CD1c-positive myeloid dendritic cell (primary cell): ENCODE results near the gene DGCR2.
"Not testable (repeated sequence)": the region's sequence is repeated elsewhere in the genome, so short reads cannot be mapped to it uniquely, and the experiment has no call there.

Source experiments
- DNase-seq: peaks from one replicate; pipeline ENCODE4 v3.0.0-alpha.2; 2016; ENCODE audit errors: extremely low spot score

DGCR2 gene, protein sequence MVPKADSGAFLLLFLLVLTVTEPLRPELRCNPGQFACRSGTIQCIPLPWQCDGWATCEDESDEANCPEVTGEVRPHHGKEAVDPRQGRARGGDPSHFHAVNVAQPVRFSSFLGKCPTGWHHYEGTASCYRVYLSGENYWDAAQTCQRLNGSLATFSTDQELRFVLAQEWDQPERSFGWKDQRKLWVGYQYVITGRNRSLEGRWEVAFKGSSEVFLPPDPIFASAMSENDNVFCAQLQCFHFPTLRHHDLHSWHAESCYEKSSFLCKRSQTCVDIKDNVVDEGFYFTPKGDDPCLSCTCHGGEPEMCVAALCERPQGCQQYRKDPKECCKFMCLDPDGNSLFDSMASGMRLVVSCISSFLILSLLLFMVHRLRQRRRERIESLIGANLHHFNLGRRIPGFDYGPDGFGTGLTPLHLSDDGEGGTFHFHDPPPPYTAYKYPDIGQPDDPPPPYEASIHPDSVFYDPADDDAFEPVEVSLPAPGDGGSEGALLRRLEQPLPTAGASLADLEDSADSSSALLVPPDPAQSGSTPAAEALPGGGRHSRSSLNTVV

DNA sequence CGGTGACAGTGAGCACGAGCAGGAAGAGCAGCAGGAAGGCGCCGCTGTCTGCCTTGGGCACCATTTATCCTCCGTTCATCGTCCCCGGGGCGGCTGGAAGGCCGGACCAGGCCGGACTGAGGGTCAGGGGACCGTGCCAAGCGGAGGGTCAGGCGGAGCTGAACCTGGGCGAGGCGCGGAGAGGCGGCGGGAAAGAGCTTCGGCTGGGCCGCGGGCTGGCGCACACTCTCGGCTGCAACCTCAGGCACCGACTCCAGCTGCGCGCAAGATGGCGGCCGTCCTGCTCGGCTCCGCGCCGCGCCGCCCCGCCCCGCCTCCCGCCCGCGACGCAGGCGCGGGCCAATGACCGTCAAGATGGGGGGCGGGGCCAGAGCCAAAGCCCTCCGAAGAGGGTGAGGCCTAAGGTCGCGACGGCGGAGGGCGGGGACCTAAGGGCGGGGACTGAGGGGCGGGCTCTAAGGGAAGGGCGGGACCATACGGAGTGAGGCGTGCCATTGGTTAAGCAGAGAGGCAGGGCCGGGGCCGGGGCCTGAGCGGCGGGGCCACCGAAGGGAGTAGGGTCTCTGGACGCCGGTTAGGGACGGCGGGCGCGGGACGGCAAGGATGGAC lies at the start of gene DGCR2:
DGCR2 (minus strand) TSS at position 270 of the 609 bp plus-strand sequence; CDS start at position 64, 206 bp downstream.
- peak; percentile 99 for DNase-seq

DNA sequence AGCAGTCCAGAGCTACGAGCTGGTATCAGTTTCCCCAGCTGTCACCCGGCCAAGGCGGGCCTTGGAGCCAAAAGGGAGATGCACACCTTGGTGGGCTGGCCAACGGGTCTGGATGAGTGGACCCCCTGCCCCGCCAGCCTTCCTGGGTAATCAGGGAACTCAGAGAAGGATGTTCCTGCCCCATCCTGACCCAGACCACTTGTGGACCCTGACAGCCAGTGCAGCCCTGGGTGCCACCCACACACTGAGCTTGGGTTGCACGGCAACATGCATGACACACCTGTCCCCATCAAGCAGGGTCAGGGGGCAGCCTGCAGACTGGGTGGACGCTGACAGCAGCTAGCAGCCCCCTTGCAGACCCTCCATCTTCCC lies 47.7 kb upstream of the DGCR2 start:
- DNase-seq, result no peak

DNA sequence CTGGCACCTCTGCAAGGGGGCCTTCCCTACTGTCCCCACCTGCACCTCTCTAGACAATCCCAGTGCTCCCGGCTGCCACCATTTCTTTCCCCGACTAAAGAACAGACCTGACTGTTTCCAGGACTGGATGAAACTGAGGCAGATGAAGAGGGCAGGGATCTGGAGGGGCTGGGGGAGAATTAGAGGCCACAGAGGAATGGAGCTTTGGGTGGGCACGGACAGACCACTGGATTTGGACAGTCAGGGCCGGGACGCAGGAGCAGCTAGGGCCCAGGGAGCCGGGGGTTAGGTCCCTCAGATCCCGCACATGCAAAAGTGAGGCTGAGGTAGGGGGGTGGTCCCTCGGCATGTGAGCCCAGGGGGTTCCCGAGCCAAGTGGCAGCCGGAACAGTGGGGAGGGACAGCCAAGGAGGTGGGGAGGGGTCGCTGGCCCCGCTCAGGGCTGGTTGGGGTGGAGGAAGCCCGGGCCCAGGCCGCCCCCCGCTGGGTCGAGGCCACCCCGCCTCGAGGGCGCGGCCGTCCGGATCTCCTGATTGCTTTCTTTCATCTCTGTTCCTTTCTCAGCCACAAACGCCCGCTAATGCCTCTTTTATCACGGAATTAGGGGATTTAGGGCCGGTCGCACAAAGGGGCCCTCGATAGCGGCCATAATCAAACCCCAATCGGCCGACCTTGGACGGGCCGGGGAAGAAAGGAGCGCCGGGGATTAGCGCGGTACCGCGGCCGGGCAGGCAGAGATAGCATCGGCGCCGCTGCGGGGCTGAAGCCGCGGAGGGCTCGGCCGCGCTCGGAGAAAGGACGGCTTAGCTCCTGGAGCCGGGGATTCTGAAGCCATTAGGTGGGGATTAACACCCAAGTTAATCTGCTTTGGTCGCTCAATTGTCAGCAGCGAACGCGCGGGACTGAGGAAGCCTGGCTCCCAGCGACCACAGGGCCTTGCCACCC lies 47.1 kb upstream of the DGCR2 start:
- no peak for DNase-seq

DNA sequence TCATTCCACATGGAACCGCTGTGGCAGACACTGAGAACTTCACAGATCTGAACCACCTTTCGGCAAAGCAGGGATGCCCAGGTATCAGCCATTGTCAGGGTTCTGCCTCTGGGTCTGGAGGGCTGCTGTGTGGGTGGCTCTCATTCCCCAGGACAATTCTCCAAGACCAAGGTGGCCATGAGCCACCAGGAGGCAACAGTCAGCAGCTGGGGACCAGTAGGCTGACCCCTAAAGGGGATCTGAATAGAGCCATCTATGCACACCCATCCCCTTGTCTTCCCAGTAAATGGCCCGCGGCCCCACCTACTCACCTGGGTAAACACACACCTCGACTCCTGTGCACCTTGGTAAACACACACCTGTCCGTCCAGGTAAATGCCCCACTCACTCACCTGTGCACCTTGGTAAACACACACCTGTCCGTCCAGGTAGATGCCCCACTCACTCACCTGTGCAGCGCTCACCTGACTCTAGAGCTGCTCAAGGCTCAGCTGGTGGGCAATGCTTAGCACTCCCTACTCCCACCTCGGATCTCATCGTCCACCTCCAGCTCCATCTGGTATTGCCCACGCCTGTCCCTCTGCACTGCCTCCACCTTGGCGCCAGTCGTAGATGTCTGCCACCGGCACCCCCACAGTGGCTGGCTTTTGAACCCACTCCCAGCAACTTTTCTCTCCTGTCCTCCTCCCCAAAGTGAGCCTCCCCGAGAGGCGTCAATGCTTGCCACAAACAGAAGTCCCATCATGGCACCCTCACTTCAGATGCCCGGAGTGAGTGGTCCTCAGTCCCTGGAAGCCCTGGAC lies 46.1 kb upstream of the DGCR2 start:
- no peak for DNase-seq

DNA sequence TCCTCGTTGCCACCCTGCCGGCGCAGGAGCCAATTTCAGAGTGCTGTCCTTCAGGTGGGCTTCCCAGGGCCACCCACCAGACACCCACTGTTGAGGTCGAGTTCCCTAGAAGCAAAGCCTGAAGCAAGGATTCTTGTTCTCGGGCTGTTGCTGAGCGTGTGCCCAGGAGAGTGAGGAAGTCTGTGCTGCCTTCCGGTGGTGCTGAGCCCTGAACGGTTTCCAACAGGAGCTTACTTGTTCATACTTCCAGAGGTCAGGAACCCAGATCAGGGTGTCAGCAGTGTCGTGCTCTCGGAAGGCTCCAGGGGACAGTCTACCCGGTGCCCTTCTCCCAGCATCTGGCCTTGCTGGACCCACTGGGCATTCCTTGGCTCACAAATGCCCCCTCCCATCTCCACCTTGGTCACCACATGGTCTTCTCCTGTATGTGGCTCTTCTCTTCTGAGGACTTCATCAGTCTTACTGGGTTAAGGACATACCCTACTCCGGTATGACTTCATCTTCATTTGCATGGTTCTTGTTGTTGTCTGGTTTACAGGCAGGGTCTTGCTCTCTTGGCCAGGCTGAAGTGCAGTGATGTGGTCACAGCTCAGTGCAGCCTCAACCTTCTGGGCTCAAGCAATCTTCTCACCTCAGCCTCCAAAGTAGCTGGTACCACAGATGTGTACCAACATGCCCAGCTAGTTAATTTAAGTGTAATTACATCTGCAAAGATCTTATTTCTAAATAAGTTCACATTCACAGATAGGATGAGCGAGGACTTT lies 45.1 kb upstream of the DGCR2 start:
- DNase-seq, result no peak

DNA sequence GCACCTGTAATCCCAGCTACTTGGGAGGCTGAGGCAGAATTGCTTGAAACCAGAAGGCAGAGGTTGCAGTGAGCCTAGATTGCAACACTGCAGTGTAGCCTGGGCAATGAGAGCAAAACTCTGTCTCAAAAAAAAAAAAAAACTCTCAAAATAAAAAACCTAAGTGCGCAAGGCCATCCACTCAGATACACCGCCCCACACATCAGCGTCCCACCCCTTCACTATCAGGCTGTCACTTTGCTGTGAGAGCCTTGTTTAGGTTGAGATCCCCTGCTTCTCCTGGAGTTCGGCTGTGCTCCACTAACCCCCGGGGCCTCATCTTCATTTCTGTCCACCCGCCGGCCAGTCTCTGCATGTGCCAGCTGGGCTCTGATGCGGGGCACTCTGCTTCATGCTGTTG lies 44.2 kb upstream of the DGCR2 start:
- no peak for DNase-seq

DNA sequence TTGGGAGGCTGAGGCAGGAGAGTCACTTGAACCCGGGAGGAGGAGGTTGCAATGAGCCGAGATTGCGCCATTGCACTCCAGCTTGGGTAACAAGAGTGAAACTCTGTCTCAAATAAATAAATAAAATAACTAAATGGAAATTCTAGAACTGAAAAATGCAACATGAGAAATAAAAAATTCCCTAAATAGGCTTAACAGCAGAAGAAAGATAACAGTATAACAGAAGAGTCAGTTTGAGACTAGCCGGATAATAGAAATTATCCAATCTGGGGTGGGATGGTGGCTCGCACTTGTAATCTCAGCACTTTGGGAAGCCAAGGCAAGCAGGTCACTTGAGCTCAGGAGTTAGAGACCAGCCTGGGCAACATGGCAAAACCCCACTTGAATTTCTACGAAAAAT lies 42.2 kb upstream of the DGCR2 start:
- DNase-seq, result no peak

DNA sequence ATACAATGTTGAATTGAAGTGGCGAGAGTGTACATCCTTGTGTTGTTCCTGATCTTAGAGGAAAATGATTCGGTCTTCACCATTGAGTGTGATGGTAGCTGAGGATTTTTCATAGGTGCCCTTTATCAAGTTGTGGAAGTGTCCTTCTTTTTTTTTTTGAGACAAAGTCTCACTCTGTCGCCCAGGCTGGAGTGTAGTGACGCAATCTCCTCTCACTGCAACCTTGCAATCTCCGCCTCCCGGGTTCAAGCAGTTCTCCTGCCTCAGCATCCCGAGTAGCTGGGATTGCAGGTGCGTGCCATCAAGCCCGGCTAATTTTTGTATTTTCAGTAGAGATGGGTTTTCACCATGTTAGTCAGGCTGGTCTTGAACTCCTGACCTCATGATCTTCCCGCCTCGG lies 36.4 kb upstream of the DGCR2 start:
- DNase-seq, result not testable (repeated sequence)

DNA sequence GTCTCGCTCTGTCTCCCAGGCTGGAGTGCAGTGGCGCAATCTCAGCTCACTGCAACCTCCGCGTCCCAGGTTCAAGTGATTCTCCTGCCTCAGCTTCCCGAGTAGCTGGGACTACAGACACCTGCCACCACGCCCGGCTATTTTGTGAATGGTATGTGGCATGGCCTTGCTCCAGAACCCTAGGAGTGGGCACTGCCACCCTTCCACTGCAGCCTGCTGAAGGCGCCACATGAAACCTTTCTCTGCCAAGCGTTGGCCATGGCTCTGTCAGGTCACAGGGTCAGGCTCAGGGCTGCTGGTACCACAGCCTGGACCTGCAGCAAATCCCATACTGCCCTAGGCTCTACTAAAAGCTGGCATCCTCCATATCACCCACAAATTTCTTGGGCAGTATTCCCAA lies 33.9 kb upstream of the DGCR2 start:
- not testable (repeated sequence) for DNase-seq

DNA sequence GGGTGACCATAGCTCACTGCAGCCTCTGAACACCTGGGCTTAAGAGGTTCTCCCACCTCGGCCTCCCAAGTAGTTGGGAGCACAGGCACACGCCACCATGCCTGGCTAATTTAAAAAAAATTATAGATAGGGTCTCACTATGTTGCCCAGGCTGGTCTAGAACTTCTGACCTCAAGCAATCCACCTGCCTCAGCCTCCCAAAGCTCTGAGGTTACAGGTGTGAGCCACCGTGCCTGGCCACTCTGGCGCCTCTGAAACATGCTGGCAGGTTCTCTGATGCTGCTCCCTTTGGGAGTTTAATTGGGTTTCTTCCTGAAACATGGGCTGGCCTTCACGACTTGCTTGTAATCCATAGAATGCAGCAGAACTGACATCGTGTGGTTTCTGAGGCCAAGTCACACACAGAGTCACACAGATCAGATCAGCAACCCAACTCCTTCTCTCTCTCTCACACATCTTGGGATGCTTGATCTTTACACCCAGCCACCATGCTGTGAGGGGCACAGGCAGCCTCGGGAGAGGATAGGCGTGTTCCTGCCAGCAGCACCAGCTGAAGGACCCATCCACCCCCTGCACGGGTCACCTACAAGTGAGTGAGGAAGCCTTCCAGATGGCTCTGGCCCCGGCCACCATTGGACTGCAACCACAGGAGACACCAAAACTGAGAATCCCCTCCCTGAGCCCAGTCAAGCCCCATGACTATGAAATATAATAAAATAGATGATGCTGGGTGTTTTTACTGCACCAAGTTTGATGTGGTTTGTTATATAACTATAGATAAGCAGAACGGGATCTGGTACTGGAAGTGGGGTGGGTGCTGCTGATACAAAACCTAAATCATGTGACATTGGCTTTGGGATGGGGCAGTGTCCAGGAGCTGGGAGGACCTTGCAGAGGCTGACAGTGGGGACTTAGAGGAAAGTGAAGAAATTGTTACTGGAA lies 31.0 kb upstream of the DGCR2 start:
- no peak for DNase-seq

DNA sequence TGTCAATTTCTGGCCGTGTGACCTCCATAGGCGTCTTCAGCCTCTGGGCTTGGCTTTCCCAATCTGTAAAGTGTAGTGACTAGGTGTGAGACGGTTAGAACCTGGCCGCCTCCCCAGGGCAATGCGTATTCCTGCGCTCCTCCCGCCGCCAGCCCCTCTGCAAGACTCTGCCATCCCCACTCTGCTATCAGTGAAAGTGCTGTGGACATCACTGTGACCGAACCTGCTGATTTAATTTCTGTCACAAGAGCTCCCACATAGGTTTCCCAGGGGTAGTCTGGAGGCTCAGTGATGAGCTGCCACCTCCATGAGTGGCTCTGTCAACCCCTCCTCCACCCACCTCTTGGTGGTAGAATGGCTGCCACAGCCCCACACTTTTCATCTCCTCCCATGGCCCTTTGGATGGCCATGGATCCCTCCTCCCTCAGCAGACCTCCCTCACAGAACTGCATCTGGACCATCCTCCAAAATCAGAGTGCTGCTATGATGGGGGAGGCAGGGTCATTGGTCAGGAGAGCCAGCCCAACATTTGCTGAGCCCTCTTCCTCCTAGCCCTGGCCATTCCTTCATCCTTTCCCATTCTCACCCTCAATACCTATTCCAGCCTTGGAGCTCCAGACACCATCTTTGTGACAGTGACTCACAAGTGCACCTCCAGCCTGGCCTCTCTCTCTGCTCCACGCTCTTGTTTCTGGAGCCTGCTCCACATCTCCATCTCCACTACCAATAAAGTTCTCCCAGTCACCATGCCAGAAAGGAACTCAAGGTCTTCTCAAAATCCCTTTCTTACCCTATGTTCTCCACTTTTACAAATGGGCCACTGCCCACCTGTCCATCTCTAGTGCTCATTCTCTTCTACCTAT lies 29.3 kb upstream of the DGCR2 start:
- no peak for DNase-seq

DNA sequence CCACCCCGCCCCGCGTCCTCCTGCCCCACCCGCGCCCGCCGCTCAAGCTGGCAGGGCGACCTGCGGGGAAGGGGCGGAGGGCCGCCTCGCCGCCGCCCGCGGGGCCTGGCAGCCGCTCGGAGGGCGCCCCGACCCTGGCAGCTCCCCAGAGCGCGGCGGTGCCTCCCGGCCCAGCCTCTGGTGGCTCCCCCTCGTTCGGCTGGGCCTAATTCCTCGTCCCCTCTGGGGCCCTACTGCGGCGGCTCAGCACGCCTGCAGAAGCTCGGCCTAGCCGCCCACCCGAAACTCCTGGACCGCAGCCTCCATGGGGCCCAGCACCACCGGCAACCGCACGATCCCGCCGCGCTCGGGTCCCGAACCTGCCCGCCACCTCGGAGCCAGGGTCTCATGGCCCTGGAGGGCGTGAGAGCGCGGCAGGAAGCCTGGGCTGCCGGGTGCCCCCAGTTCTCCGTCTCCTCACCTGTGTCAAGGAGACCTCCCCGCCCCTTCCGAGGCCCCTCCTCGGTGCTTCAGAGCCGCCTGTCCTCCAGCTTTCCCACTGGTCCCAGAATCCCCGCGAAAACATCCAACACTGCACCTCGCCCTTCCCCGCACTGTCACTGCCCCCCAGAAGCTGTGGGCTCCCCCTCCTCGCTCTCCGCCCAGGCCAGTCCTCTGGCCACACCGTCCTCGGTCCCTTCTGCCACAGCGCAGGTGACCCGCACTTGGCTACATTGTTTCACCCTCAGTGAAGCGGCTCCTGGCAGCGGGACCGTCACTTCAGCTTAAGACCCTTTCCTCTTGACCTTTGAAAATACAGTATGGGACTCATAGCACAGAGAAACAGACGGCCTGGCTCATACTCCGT lies 28.5 kb upstream of the DGCR2 start:
- no peak for DNase-seq

DNA sequence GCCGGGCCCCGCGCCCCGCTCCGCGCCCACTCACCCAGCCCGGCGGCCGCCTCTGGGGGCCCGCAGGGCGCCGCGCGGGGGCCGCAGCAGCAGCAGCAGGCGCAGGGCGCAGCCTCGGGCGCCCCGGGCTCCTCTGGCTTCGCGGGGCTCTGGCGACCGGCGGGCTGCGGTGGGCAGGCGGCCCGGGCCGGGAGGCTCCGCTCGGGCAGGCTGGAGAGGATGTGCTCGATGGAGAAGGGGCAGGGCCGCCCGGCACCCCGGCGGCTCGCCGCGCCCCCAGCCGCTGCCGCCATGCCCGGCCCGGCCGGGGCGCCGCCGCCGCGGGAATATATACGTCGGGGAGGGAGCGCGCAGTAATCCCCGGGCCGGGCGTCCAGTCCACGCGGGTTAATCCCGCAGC lies 27.8 kb upstream of the DGCR2 start, which contains the start of gene GSC2:
GSC2 (minus strand) TSS at position 302 of the 400 bp plus-strand sequence; CDS start at position 293, 9 bp downstream.
- no peak for DNase-seq

DNA sequence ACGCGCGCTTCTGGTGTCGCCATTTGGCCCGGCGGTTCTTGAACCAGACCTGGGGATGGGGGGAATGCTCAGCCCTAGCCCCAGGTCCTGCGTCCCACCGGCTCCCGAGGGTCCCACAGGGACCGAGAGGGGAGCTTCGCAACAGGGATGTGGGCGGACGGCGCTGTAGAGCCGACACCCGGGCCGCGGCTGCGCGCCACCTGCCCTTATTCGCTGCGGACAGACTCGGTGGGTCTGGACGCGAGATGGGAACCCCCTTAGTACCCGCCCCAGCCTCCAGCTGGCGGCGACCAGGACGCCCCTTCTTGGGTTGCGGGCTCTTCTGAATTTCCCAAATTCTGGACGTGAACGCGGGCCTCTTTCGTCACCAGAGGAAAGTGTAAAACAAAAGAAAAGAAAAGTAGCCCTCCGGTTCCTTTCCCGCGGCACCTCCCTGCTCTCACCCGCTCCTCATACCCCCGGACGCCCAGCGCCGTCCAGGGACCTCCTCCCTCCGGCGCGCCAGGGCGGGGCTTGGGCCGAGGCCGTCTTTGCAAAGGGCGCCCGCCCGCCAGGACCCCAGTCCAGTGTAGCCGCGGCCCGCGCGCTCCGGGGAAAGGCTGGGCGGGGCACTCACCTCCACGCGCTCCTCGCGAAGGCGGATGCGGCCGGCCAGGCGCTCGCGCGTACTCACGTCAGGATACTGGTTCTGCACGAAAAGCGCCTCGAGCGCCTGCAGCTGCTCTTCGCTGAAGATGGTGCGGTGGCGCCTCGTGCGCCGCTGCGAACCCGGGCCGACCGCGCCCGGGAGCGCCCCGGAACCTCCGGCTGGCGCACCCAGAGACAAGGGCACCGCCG lies 27.1 kb upstream of the DGCR2 start:
- peak; percentile 18 for DNase-seq

DNA sequence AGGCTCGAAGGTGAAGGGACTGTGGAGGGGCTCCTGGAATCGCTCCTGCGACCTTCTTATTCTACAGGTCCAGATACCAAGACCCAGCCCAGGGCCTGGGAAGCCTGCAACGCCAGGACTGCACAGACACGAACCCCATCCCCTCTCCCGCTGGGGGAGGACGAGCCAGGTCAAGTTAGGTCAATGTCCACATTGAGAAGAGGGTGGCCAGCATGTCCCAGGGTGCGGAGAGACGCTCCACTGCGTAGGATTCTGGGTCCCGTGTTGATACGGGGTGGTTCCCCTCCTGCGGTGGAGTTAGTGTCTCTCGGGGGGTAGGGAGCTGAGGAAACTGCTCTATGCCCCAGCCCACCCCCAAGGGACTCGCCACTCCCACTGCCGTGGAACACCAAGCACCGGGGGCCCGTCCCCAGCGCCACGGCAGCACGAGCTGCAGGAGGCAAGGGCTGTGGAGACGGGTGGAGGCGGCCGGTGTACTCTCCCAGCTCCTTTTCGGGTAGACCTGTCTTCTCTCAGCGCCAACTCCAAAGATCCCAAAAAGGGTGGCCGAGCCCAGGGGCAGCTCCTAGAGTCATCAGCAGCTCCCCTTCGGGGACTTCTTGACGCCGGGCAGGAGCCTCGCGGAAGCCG lies 26.3 kb upstream of the DGCR2 start:
- no peak for DNase-seq
